Keratinocyte (primary cell): ENCODE data around the gene DPH6. TPM values are rescaled to one million over a fixed set of nuclear protein-coding genes. Genes with fewer than 3 reads are reported as not detected.

Experiments used
- DNase-seq: peaks from one replicate; pipeline ENCODE4 v3.0.0-alpha.2; 2011; ENCODE audit warnings: low read depth, missing footprints, low spot score
- FAIRE-seq: peaks from 2 replicates; lab custom pipeline; 2011; peaks lifted over from hg19 to GRCh38; lab: Jason Lieb, UNC
- H2AFZ ChIP-seq: 2 replicates; pipeline ENCODE4 v1.6.0; 2012; ENCODE audit warnings: low read length, control low read depth, inconsistent platforms; ENCODE audit not compliant: control insufficient read depth
- H3K27ac ChIP-seq: 2 replicates; pipeline ENCODE4 v1.5.1; 2011; ENCODE audit warnings: low read length; ENCODE audit not compliant: control insufficient read depth, insufficient read depth
- H3K27me3 ChIP-seq: 3 replicates; pipeline ENCODE4 v1.6.0; 2011; ENCODE audit warnings: low read length; ENCODE audit not compliant: control insufficient read depth, insufficient read depth; ENCODE audit errors: extremely low read depth
- H3K36me3 ChIP-seq, 2 experiments: 2 replicates in 1 of 2; 3 replicates in 1 of 2; pipeline ENCODE4 v1.5.1; 2011; ENCODE audit warnings: low read length in 2 of 2, mild to moderate bottlenecking in 1 of 2; ENCODE audit not compliant: control insufficient read depth in 2 of 2, insufficient read depth in 2 of 2; ENCODE audit errors: extremely low read depth in 1 of 2
- H3K4me1 ChIP-seq: 3 replicates; pipeline ENCODE4 v1.5.1; 2011; ENCODE audit warnings: low read length; ENCODE audit not compliant: control insufficient read depth, insufficient read depth; ENCODE audit errors: extremely low read depth
- H3K4me2 ChIP-seq: 3 replicates; pipeline ENCODE4 v1.6.0; 2011; ENCODE audit warnings: low read depth, low read length; ENCODE audit not compliant: control insufficient read depth, insufficient read depth; ENCODE audit errors: extremely low read depth
- H3K4me3 ChIP-seq, 3 experiments: fragments of 200-600 bp in 1 of 3; sonication (generic) in 1 of 3; 2 replicates in 2 of 3; 3 replicates in 1 of 3; pipeline ENCODE4 v1.5.1; 2011 to 2016; ENCODE audit warnings: low read length in 3 of 3, mild to moderate bottlenecking in 3 of 3, control low read depth in 2 of 3, inconsistent platforms in 1 of 3, low read depth in 1 of 3, mixed read lengths in 1 of 3, mixed run types in 1 of 3, moderate library complexity in 1 of 3; ENCODE audit not compliant: control insufficient read depth in 2 of 3, insufficient read depth in 2 of 3; ENCODE audit errors: extremely low read depth in 1 of 3
- H3K79me2 ChIP-seq: 2 replicates; pipeline ENCODE4 v1.6.0; 2012; ENCODE audit warnings: low read length; ENCODE audit not compliant: control insufficient read depth, insufficient read depth
- H3K9ac ChIP-seq: 3 replicates; pipeline ENCODE4 v1.6.0; 2011; ENCODE audit warnings: low read length; ENCODE audit not compliant: control insufficient read depth, insufficient read depth; ENCODE audit errors: extremely low read depth
- H3K9me1 ChIP-seq: 3 replicates; pipeline ENCODE4 v1.6.0; 2011; ENCODE audit warnings: low read length; ENCODE audit not compliant: control insufficient read depth, insufficient read depth; ENCODE audit errors: extremely low read depth
- H3K9me3 ChIP-seq: 2 replicates; pipeline ENCODE4 v1.5.1; 2012; ENCODE audit warnings: low read depth, low read length; ENCODE audit not compliant: control insufficient read depth
- H4K20me1 ChIP-seq: 3 replicates; pipeline ENCODE4 v1.6.0; 2011; ENCODE audit warnings: low read length; ENCODE audit not compliant: control insufficient read depth, insufficient read depth; ENCODE audit errors: extremely low read depth
- CTCF ChIP-seq, 3 experiments: IDR thresholded peaks in 1 of 3; conservative IDR thresholded peaks in 1 of 3; optimal IDR thresholded peaks in 1 of 3; 2 replicates in 2 of 3; 3 replicates in 1 of 3; pipeline versions ENCODE3 to v1.5.1; 2011; ENCODE audit warnings: low read length in 3 of 3, mild to moderate bottlenecking in 3 of 3, moderate library complexity in 2 of 3, control low read depth in 1 of 3, inconsistent platforms in 1 of 3; ENCODE audit not compliant: insufficient read depth in 2 of 3; ENCODE audit errors: extremely low read depth in 1 of 3
- EZH2 ChIP-seq: IDR thresholded peaks from one replicate; pipeline ENCODE4 v1.6.1; 2012; ENCODE audit warnings: inconsistent platforms, mild to moderate bottlenecking, low read length, moderate library complexity
- dilution Hi-C: fragments of 300-500 bp; cut with MboI; formaldehyde crosslinking; loops from one replicate; pipeline ENCODE4 v1.7.0; 2020; ENCODE audit warnings: low sequenced_read_pairs; ENCODE audit not compliant: extremely low pct_ligation_motif_present
- polyA plus RNA-seq, 5 experiments: library from polyadenylated mRNA; depleted of rRNA in 3 of 5; stranded (reverse) in 3 of 5; stranded (forward) in 1 of 5; unstranded in 1 of 5; fragments of >200 nt; gene quantifications; 1 replicate in 1 of 5; 2 replicates in 3 of 5; 3 replicates in 1 of 5; pipeline versions ENCODE4 v1.2.1 to v1.2.3, GENCODE V29; 2011 to 2012; ENCODE audit warnings: missing spikeins in 2 of 5, low read depth in 1 of 5, low replicate concordance in 1 of 5

The DPH6 gene
- polyA plus RNA-seq, 1 donor (not counting 4 experiments of a cell fraction or from before 2014, with no cell fraction given): 13.6 TPM

GRCh38 chr15:35533130-35534110 lies 12.5 kb downstream of the DPH6 start:
- Histone ChIP-seq H3K27ac (no peak overlapping the region), H3K4me3 (no peak overlapping the region), H4K20me1 (no peaks in the 10 kb centered on the region), H3K4me2 (no peak overlapping the region), H3K79me2 (no peaks in the 10 kb centered on the region), H3K9me3 (no peaks in the 10 kb centered on the region), H3K9ac (no peak overlapping the region), H3K27me3 (no peaks in the 10 kb centered on the region), H2AFZ (no peak overlapping the region), H3K9me1 (no peaks in the 10 kb centered on the region), H3K36me3 (peaks cover 0 to 4% of the 10 kb centered on the region in 2 experiments), H3K4me1 (no peaks in the 10 kb centered on the region)
- dilution Hi-C loops: no loop called here
- TF ChIP-seq CTCF (optimal IDR thresholded peaks at IDR 0.05 in 1 of 3, IDR thresholded peaks at IDR 0.05 in 1 of 3, conservative IDR thresholded peaks at IDR 0.05 in 1 of 3; ENCODE audit: extremely low read depth in 1 of 3, insufficient read depth in 2 of 3, low read length in 3 of 3): no peak
- no peak for TF ChIP-seq EZH2
- FAIRE-seq (no peak), DNase-seq (no peak)

- H3K9me3 ChIP-seq: no peaks in the 10 kb centered on the region
- H3K27me3 ChIP-seq: no peaks in the 10 kb centered on the region
- no peak overlapping the region for H3K4me2 ChIP-seq
- H4K20me1 ChIP-seq: no peaks in the 10 kb centered on the region
- H3K9me1 ChIP-seq: no peaks in the 10 kb centered on the region
- no peak for DNase-seq
- no peaks in the 10 kb centered on the region for H3K36me3 ChIP-seq
- dilution Hi-C loops: no loop called here
- H3K9ac ChIP-seq: no peak overlapping the region
- no peaks in the 10 kb centered on the region for H3K79me2 ChIP-seq
- TF ChIP-seq EZH2: no peak
- TF ChIP-seq CTCF (optimal IDR thresholded peaks at IDR 0.05 in 1 of 3, IDR thresholded peaks at IDR 0.05 in 1 of 3, conservative IDR thresholded peaks at IDR 0.05 in 1 of 3; ENCODE audit: extremely low read depth in 1 of 3, insufficient read depth in 2 of 3, low read length in 3 of 3): no peak
- no peak for FAIRE-seq
- no peak overlapping the region for H3K27ac ChIP-seq
- H3K4me3 ChIP-seq: no peak overlapping the region
- no peak overlapping the region for H2AFZ ChIP-seq
- H3K4me1 ChIP-seq: no peaks in the 10 kb centered on the region
Measured at GRCh38 chr15:35530698-35531097, 15.3 kb downstream of the DPH6 start.
